H9 (cell line): ENCODE measurements around the gene DYRK1A. TPM values are rescaled to one million over a fixed set of nuclear protein-coding genes. Genes with fewer than 3 reads are reported as not detected.

Experiments
- DNase-seq: peaks from one replicate; pipeline ENCODE4 v3.0.0-alpha.2; 2017
- H2AFZ ChIP-seq: one replicate; pipeline ENCODE4 v1.6.1; 2013; ENCODE audit warnings: mild to moderate bottlenecking, low read length, control low read depth, moderate library complexity
- H2AK5ac ChIP-seq: 2 replicates; pipeline ENCODE4 v1.6.1; 2013; ENCODE audit warnings: low read length, control low read depth, mixed read lengths; ENCODE audit not compliant: insufficient read length
- H2BK120ac ChIP-seq: one replicate; pipeline ENCODE4 v1.6.1; 2013; ENCODE audit warnings: low read depth, mild to moderate bottlenecking, low read length, control low read depth, inconsistent platforms; ENCODE audit not compliant: poor library complexity, severe bottlenecking
- H2BK12ac ChIP-seq: 2 replicates; pipeline ENCODE4 v1.6.1; 2013; ENCODE audit warnings: low read length, control low read depth, mixed read lengths, low read depth; ENCODE audit not compliant: insufficient read length
- H2BK15ac ChIP-seq: 2 replicates; pipeline ENCODE4 v1.6.1; 2013; ENCODE audit warnings: low read depth, low read length, control low read depth
- H2BK20ac ChIP-seq: one replicate; pipeline ENCODE4 v1.6.1; 2013; ENCODE audit warnings: low read depth, mild to moderate bottlenecking, low read length, control low read depth, inconsistent platforms; ENCODE audit not compliant: poor library complexity, severe bottlenecking
- H2BK5ac ChIP-seq: 2 replicates; pipeline ENCODE4 v1.6.1; 2013; ENCODE audit warnings: low read length, control low read depth, mixed read lengths; ENCODE audit not compliant: insufficient read length
- H3K14ac ChIP-seq: 2 replicates; pipeline ENCODE4 v1.6.1; 2013; ENCODE audit warnings: low read length, control low read depth; ENCODE audit not compliant: insufficient read depth
- H3K18ac ChIP-seq: 2 replicates; pipeline ENCODE4 v1.6.1; 2013; ENCODE audit warnings: low read depth, mild to moderate bottlenecking, mixed read lengths, low read length, control low read depth; ENCODE audit not compliant: insufficient read length
- H3K23ac ChIP-seq: 2 replicates; pipeline ENCODE4 v1.6.1; 2013; ENCODE audit warnings: low read length, control low read depth, mixed read lengths, low read depth; ENCODE audit not compliant: insufficient read length
- H3K23me2 ChIP-seq: 2 replicates; pipeline ENCODE4 v1.6.1; 2013; ENCODE audit warnings: low read depth, mild to moderate bottlenecking, mixed read lengths, low read length, control low read depth; ENCODE audit not compliant: insufficient read length, poor library complexity, severe bottlenecking
- H3K27ac ChIP-seq: 2 replicates; pipeline ENCODE4 v1.5.1; 2013; ENCODE audit warnings: low read length, control low read depth, mixed read lengths, low read depth; ENCODE audit not compliant: insufficient read length
- H3K27me3 ChIP-seq: 2 replicates; pipeline ENCODE4 v1.6.1; 2013; ENCODE audit warnings: low read length, control low read depth, inconsistent platforms; ENCODE audit not compliant: insufficient read depth
- H3K4ac ChIP-seq: 2 replicates; pipeline ENCODE4 v1.6.1; 2013; ENCODE audit warnings: low read depth, mild to moderate bottlenecking, control low read depth, inconsistent platforms, low read length, moderate library complexity
- H3K4me1 ChIP-seq: 2 replicates; pipeline ENCODE4 v1.6.1; 2013; ENCODE audit warnings: low read length, control low read depth, inconsistent platforms; ENCODE audit not compliant: insufficient read depth
- H3K4me2 ChIP-seq: 2 replicates; pipeline ENCODE4 v1.6.1; 2013; ENCODE audit warnings: low read length, control low read depth, mixed read lengths; ENCODE audit not compliant: insufficient read length, insufficient read depth
- H3K56ac ChIP-seq: 2 replicates; pipeline ENCODE4 v1.6.1; 2013; ENCODE audit warnings: low read depth, mild to moderate bottlenecking, mixed read lengths, low read length, control low read depth; ENCODE audit not compliant: insufficient read length
- H3K79me1 ChIP-seq: 2 replicates; pipeline ENCODE4 v1.6.1; 2013; ENCODE audit warnings: low read depth, mild to moderate bottlenecking, moderate library complexity, low read length, control low read depth, inconsistent platforms; ENCODE audit not compliant: insufficient read depth, poor library complexity, severe bottlenecking
- H3K79me2 ChIP-seq: 2 replicates; pipeline ENCODE4 v1.6.1; 2013; ENCODE audit warnings: low read length, control low read depth, inconsistent platforms; ENCODE audit not compliant: insufficient read depth
- H3K9ac ChIP-seq: 2 replicates; pipeline ENCODE4 v1.6.1; 2013; ENCODE audit warnings: low read length, control low read depth, mixed read lengths; ENCODE audit not compliant: insufficient read length; ENCODE audit errors: extremely low read depth
- H3K9me3 ChIP-seq: one replicate; pipeline ENCODE4 v1.6.1; 2013; ENCODE audit warnings: low read depth, low read length, inconsistent platforms; ENCODE audit not compliant: control insufficient read depth
- H3T11ph ChIP-seq: one replicate; pipeline ENCODE4 v1.6.1; 2013; ENCODE audit warnings: mild to moderate bottlenecking, low read length, control low read depth, inconsistent platforms
- H4K20me1 ChIP-seq: one replicate; pipeline ENCODE4 v1.6.1; 2013; ENCODE audit not compliant: control insufficient read depth, insufficient read length, insufficient read depth
- H4K5ac ChIP-seq: 2 replicates; pipeline ENCODE4 v1.6.1; 2013; ENCODE audit warnings: low read depth, mild to moderate bottlenecking, mixed read lengths, low read length, control low read depth; ENCODE audit not compliant: insufficient read length
- H4K8ac ChIP-seq: replicated peaks from 2 replicates; pipeline ENCODE4 v1.6.1; 2013; ENCODE audit warnings: low read length, control low read depth, mixed read lengths, low read depth; ENCODE audit not compliant: insufficient read length
- H4K91ac ChIP-seq: 2 replicates; pipeline ENCODE4 v1.6.1; 2013; ENCODE audit warnings: low read depth, mild to moderate bottlenecking, moderate library complexity, mixed read lengths, low read length, control low read depth; ENCODE audit not compliant: insufficient read length
- H3K27ac Mint-ChIP-seq, 3 experiments: 2 replicates in 2 of 3; 3 replicates in 1 of 3; pipeline ENCODE4 v1.8.0; 2020 to 2021; ENCODE audit warnings: mixed read lengths in 3 of 3, mild to moderate bottlenecking in 1 of 3, moderate library complexity in 1 of 3
- H3K27me3 Mint-ChIP-seq: 2 replicates; pipeline ENCODE4 v1.8.0; 2021; ENCODE audit warnings: low read depth, mild to moderate bottlenecking, moderate library complexity, mixed read lengths
- H3K36me3 Mint-ChIP-seq, 3 experiments: 2 replicates in 2 of 3; 3 replicates in 1 of 3; pipeline ENCODE4 v1.8.0; 2020 to 2021; ENCODE audit warnings: low read depth in 3 of 3, mixed read lengths in 3 of 3; ENCODE audit not compliant: insufficient read depth in 1 of 3
- H3K4me1 Mint-ChIP-seq, 2 experiments: 2 replicates each; pipeline ENCODE4 v1.8.0; 2020; ENCODE audit warnings: mixed read lengths in 2 of 2
- H3K4me3 Mint-ChIP-seq, 2 experiments: 2 replicates in 1 of 2; 3 replicates in 1 of 2; pipeline ENCODE4 v1.8.0; 2020 to 2021; ENCODE audit warnings: mild to moderate bottlenecking in 2 of 2, mixed read lengths in 2 of 2, moderate library complexity in 1 of 2
- H3K9me3 Mint-ChIP-seq, 2 experiments: 2 replicates in 1 of 2; 3 replicates in 1 of 2; pipeline ENCODE4 v1.8.0; 2020; ENCODE audit warnings: mild to moderate bottlenecking in 2 of 2, mixed read lengths in 2 of 2, moderate library complexity in 1 of 2
- CTCF ChIP-seq: fragments of 200-600 bp; sonication (generic); conservative IDR thresholded peaks from 3 replicates; pipeline ENCODE4 v1.8.0; 2021; ENCODE audit warnings: antibody characterized with exemption, mild to moderate bottlenecking
- WGBS: extraction: QIAGEN DNeasy Blood & Tissue Kit; methylation state at CpG from one replicate; pipeline ENCODE4 v1.1.7; 2013; ENCODE audit warnings: missing lambda C conversion rate, low lambda C conversion rate, mixed read lengths; ENCODE audit not compliant: insufficient read length; ENCODE audit errors: extremely low coverage; 5-methylcytosine and 5-hydroxymethylcytosine counted together
- total RNA-seq: library from RNA; stranded (reverse); gene quantifications from 2 replicates; pipeline ENCODE4 v1.2.1, GENCODE V29; 2021

The DYRK1A gene
- total RNA-seq, 1 experiment from 2014 or later = 73.6 TPM

- H3K4me1 Mint-ChIP-seq = peaks cover 14 to 21% of the 10 kb centered on the region in 2 experiments
- no peak overlapping the region for H4K8ac ChIP-seq
- H3K27me3 Mint-ChIP-seq = peaks cover 15% of the 10 kb centered on the region
- H3K9me3 Mint-ChIP-seq = no peaks in the 10 kb centered on the region
- H3K9me3 ChIP-seq = no peaks in the 10 kb centered on the region
- no peaks in the 10 kb centered on the region for H3K79me1 ChIP-seq
- peaks cover 3% of the 10 kb centered on the region for H3K23me2 ChIP-seq
- H3K56ac ChIP-seq = no peak overlapping the region
- H3K14ac ChIP-seq = peak overlapping the region; percentile 79
- no peak overlapping the region for H3K4me2 ChIP-seq
- H3K18ac ChIP-seq = peak overlapping the region; percentile 66
- H4K91ac ChIP-seq = no peak overlapping the region
- no peak overlapping the region for H2BK20ac ChIP-seq
- H2BK5ac ChIP-seq = no peak overlapping the region
- H3K4me1 ChIP-seq = peaks cover 4% of the 10 kb centered on the region; the same call in 1 of the 2 replicates
- no peak overlapping the region for H3K23ac ChIP-seq
- no peak overlapping the region for H2BK12ac ChIP-seq
- no peak overlapping the region for H3K9ac ChIP-seq
- H2AFZ ChIP-seq = no peak overlapping the region
- H3K27me3 ChIP-seq = no peaks in the 10 kb centered on the region
- no peak overlapping the region for H3T11ph ChIP-seq
- H3K79me2 ChIP-seq = no peaks in the 10 kb centered on the region
- no peak overlapping the region for H3K27ac ChIP-seq
- WGBS = no CpG with 5 or more reads among the region's 67 CpGs
- peak overlapping the region; percentile 21 to 56; a peak in 2 of 5 replicates for H3K4me3 Mint-ChIP-seq
- peak overlapping the region in 1 of 3 experiments; percentile 35; a peak in 3 of 7 replicates for H3K27ac Mint-ChIP-seq
- no peak overlapping the region for H3K4ac ChIP-seq
- DNase-seq = peak; percentile 93
- no peak overlapping the region for H4K5ac ChIP-seq
- no peak overlapping the region for H2BK120ac ChIP-seq
- peak; percentile 18; the same call in 1 of the 3 replicates for TF ChIP-seq CTCF
- H3K36me3 Mint-ChIP-seq = no peaks in the 10 kb centered on the region; a peak in 1 of 7 replicates
- H2BK15ac ChIP-seq = no peak overlapping the region
- H2AK5ac ChIP-seq = no peak overlapping the region
- H4K20me1 ChIP-seq = no peaks in the 10 kb centered on the region
Observed at GRCh38 chr21:37563641-37564340, 197.2 kb downstream of the DYRK1A start.
